ENCODE data around the gene AZGP1. TPM values are rescaled to one million over a fixed set of nuclear protein-coding genes. Genes with fewer than 3 reads are reported as not detected.
A peak's percentile ranks its signal among the peaks of the same experiment; 100 is the strongest.

Gene AZGP1
- total and polyA plus RNA-seq, 2 of the 13 experiments (the other 11 are each of a cell fraction or from before 2014, with no cell fraction given): 93.8 to 229 TPM

GRCh38 chr7:100003711-100004661 lies 28.2 kb upstream of the AZGP1 start (continued):
- TF ChIP-seq ZFP91 (CRISPR knock-in tag; IDR thresholded peaks at IDR 0.05; ENCODE audit: borderline replicate concordance): peak; percentile 85; the same call in 1 of the 2 replicates
- no peak for TF ChIP-seq ZNF678 (CRISPR knock-in tag; IDR thresholded peaks at IDR 0.05)
- TF ChIP-seq XBP1 (CRISPR knock-in tag; IDR thresholded peaks at IDR 0.05): no peak
- no peak for TF ChIP-seq ZNF839 (CRISPR knock-in tag; IDR thresholded peaks at IDR 0.05; ENCODE audit: borderline replicate concordance)
- TF ChIP-seq ZNF431 (CRISPR knock-in tag; IDR thresholded peaks at IDR 0.05; ENCODE audit: borderline replicate concordance, low read depth): peak; percentile 89; the same call in 1 of the 2 replicates
- TF ChIP-seq NFRKB (IDR thresholded peaks at IDR 0.05): no peak
- no peak for TF ChIP-seq MLLT10 (CRISPR knock-in tag; IDR thresholded peaks at IDR 0.05)
- TF ChIP-seq ZXDC (CRISPR knock-in tag; IDR thresholded peaks at IDR 0.05): peak; percentile 82; the same call in 1 of the 2 replicates
- TF ChIP-seq PAWR (CRISPR knock-in tag; IDR thresholded peaks at IDR 0.05; ENCODE audit: borderline replicate concordance): no peak
- TF ChIP-seq FOXC1 (CRISPR knock-in tag; IDR thresholded peaks at IDR 0.05; ENCODE audit: borderline replicate concordance): peak; percentile 33; the same call in 1 of the 2 replicates
- no peak for TF ChIP-seq CCDC6 (CRISPR knock-in tag; IDR thresholded peaks at IDR 0.05)
- no peak for TF ChIP-seq TCF12 (IDR thresholded peaks at IDR 0.05)
- TF ChIP-seq TCF12 (CRISPR knock-in tag; IDR thresholded peaks at IDR 0.05): peak; percentile 98
- TF ChIP-seq FOXP1 (IDR thresholded peaks at IDR 0.05): peak; percentile 95
- TF ChIP-seq FOXP1 (CRISPR knock-in tag; IDR thresholded peaks at IDR 0.05): peak; percentile 97
- TF ChIP-seq YY1 (IDR thresholded peaks at IDR 0.05; ENCODE audit: insufficient read depth, insufficient replicate concordance, low read depth, low read length): peak; percentile 80
- no peak for TF ChIP-seq ZFP36 (IDR thresholded peaks at IDR 0.05; ENCODE audit: borderline replicate concordance, low read depth, low read length, partially characterized antibody)
- no peak for TF ChIP-seq MATR3 (CRISPR knock-in tag; IDR thresholded peaks at IDR 0.05)
- TF ChIP-seq TAF1 (CRISPR knock-in tag; IDR thresholded peaks at IDR 0.05): no peak; the same call in 1 of the 2 replicates
- TF ChIP-seq SALL2 (CRISPR knock-in tag; IDR thresholded peaks at IDR 0.05): peak; percentile 83; the same call in 1 of the 2 replicates
- TF ChIP-seq ZNF12 (CRISPR knock-in tag; IDR thresholded peaks at IDR 0.05): 0 out of 2 replicates have a peak, but pooled peaks have one; percentile 5

Measured in HepG2 (cell line).